ENCODE data around the gene CDH13.

CDH13 gene

GRCh38 chr16:83070416-83071209, 443.8 kb downstream of the CDH13 start:
- no peak for DNase-seq

DNA sequence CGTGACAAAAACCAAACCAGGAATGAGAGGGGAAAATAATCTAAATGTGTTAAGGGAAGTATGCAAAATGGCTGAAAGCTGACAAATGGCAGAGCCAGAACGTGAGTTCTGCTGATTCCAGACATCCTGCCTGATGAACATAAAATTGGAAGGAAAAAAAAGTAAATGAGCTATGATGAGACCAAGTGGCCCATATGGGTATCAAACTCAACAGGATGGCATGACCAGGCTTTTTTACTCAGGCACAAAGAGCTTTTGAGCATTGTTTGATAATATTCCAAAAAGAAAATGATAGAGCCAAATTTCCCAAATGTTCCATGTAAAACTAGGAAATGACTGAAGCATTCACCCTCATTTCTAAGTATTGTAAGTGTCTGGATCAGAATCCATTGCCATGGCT, 449.2 kb downstream of the CDH13 start:
- DNase-seq: no peak

DNA sequence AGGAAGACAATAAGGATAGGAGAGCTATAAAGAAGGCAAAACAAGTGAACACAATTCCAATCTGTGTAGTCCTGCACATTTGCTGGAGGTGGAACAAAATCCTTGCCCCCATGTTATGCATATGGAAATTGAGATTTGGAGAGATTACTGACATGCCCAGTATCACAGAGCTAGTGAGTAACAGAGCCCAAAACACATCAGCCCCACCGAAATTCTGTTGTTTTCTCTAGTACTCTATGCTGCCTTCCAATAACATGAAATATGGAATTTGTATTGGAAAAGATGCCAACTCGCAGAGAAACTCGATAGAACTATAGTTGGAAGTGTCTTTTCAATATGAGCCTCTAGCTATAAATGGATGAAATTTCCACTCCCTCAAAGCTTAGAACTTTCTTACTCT, 456.6 kb downstream of the CDH13 start:
- DNase-seq: no peak

DNA sequence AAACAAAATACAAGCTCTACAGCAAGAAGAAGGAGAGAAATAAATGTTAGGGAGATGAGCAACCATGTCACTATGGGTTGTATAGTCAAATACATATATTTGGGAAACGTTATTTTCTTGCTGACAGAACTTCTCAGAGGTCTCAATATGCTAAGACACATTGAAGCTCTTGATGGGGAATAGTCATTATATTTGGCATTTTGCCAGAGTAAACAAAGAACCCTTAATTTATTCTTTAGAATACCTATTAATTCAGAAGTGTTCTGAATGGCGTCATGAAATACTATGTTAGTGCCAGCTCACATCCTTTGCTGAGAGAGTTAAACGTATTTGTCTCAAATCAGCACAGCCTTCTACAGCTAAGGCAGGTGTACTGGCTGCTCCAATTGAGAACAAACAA, 458.9 kb downstream of the CDH13 start:
- DNase-seq: no peak

GRCh38 chr16:83095941-83096692, 469.3 kb downstream of the CDH13 start:
- DNase-seq: no peak

GRCh38 chr16:83098536-83098935, 471.8 kb downstream of the CDH13 start:
- no peak for DNase-seq

- DNase-seq: no peak
Observed at GRCh38 chr16:83100679-83101078, 473.9 kb downstream of the CDH13 start.

DNA sequence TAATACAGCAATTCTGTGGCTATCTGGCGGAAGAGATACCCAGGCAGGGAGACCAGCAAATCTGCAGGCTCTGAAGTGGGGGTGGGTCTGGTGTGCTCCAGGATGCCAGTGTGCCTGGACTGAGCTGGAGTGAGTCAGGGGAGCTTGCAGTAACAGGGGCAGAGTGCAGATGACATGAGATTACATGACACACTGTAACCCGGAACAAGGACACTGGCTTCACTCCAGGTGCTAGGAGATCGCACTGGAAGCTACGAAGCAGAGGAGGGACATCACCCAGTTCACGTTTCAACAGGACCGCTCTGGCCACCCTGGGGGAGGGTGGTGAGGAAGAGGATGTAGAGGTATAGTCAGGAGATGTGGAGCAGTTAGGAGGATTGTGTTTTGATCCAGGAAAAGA, 475.6 kb downstream of the CDH13 start:
- DNase-seq: no peak

DNA sequence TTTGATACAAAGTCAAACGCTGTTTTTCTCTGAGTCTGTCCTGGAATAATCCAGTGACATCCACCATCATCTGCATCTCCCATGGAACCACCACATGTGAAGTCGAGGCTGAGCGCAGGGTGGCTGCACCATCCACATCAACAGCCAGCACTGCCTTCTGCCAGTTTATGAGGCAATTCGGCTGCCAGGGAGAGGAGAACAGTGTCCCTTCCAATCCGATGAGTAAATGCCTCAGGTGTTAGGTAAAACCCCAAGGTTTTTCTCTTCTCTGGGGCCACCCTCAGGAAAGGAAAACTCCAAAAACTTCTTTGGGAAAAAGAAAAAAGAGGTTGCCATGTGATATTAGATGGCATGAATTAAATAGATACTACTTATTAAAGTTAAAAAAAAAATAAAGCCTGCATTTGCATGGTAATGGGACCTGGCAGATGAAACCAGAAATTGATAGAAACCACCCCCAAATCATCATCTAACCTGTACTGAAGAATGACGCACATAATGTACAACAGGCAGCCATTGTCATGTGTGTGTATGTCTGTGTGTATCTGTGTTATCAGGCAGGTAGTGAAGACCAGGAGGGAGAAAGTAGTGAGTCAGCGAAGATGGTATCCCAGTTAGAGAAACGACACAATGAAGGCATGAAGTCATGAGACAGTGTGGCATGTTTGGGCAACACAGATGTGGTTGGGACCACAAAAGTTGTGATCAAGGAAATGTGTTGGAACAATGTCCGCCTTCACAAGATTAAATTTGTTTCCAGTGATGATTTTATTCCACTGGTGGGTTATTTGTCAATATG, 478.7 kb downstream of the CDH13 start:
- DNase-seq: no peak

DNA sequence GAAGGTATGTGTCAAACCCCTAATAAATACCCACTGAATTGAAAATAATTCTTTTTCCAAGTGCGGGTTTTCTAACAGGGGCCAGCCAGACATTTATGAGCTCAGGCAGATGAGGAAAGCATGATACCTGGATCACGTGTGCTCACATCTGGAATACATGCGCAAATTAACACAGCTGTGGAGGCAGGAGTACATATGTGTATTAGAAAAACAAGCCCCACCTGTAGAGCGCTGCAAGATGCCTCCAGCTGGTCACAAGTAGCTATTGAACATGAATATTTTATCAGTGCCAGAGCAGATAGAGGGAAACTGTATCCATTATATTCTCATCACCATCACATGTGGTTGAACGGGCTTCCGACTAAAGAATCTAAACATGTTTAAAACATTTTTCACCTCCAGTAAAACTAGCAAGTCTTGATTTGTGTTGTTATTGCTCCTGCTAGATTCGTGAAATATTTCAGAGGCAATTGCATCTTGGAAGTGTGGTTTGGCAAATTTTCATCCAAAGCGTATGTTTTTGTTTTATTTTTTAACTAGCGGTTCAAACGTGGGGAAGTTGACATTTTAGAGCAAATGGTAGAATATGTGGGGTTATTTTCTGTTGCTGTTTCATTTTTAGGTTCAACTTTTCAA, 482.8 kb downstream of the CDH13 start:
- DNase-seq: no peak

DNA sequence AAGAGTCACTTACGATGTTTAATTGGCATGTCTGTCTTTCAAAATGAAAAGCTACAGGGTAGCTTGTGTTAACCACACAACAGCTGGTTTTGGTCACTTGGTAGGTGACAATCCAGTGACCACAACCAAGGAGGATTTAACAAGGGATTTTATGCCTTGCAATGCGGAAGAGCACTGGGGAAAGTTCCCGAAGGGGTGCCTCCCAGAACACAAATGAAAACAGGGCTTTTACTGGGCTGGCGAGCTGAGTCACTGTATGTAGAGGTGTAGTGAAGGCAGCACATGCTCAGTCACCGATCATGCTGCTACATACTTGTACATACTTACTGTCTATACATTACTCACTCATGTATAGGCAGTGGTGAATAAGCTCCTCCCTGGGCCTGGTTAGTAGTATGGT, 483.5 kb downstream of the CDH13 start:
- DNase-seq: no peak

DNA sequence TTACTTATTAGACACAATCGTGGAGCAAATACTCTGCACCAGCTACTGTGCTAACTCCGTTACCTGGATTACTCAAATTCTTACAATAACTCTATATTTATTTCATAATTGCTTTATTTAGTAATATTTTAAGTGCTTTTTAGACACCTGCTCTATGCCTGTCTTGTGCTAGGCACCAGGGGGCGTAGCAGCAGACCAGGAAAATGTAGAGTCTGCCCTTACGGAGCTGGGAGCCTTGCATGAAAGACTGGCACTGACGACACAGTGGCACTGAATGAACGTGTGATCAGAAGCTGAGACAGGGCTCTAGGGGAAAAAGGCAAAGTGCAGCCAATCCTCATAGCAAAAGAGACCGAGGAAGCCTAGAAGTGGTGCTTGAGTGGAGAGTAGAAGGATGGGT, 486.5 kb downstream of the CDH13 start:
- DNase-seq: no peak

GRCh38 chr16:83113811-83114210, 487.0 kb downstream of the CDH13 start:
- DNase-seq: no peak

GRCh38 chr16:83115491-83116232, 488.9 kb downstream of the CDH13 start:
- no peak for DNase-seq

GRCh38 chr16:83116274-83116892, 489.6 kb downstream of the CDH13 start:
- DNase-seq: no peak

- no peak for DNase-seq
Observed at GRCh38 chr16:83117810-83118209, 491.0 kb downstream of the CDH13 start.

DNA sequence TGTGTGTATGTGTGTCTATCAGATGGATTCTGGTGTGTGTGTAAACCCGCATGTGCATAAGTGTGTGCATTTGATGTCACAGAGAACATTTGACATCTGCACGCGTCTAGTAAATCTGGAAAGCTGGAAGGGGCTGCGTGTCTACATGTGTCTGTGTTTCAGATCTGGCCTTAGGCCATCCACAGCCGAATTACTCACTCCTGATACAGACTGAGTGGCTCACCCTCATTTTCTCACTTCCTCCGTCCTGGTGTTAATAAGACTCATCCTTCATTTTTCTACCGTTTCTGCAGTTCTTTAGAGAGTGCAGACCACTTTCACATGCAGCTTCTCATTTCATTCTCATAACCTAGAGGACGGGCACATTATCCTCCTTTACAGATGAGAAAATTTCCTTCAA, 491.6 kb downstream of the CDH13 start:
- DNase-seq: no peak

DNA sequence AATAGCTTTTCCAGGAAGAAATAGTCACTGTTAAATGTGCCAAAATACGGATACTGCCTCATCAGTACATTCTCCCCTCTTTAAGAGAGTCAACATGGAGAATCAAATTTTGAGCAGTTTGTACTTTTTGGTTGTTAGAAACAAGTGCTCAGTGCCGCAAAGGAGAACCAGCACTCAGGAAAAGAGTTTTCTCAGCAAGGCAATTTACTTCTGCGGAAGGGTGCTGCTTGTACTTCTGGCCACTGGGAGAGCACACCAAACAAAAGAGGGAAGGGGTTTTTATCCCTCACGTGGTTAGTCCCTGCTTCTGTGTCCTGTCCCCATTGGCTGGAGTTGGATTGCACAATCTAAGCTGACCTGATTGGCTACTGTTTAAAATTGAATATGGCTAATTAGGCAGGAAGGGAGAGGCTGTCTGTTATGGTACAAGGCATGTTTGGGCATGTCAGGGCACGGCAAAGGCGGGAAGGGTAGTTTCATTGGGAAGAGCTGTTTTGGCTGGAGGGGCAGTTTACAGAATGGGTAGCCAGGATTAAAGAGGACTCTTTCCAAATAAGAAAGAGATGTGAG, 499.3 kb downstream of the CDH13 start:
- DNase-seq: no peak

GRCh38 chr16:83128041-83128440, 501.3 kb downstream of the CDH13 start:
- no peak for DNase-seq

- DNase-seq: no peak
Observed at GRCh38 chr16:83130039-83130438, 503.3 kb downstream of the CDH13 start.

- DNase-seq: no peak
Observed at GRCh38 chr16:83134638-83135037, 507.9 kb downstream of the CDH13 start.

DNA sequence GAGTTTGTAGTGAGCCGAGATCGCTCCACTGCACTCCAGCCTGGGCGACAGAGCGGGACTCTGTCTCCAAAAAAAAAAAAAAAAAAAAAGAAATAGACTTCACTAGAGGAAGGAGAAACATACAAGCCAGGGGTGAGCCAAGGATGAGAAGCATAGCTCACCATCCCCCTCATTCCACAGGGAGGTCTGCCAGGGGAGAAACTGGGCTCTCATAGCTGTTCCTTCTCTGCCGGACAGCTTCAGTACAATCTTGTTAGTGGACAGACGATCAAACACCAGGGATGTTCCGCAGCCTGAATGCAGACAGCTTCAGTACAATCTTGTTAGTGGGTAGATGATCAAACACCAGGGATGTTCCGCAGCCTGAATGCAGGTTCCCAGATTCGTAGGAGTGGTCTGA, 509.6 kb downstream of the CDH13 start:
- no peak for DNase-seq

Data from activated CD4-positive, alpha-beta T cell treated with anti-CD3 and anti-CD28 coated beads for 4 hours (primary cell).